BJ (cell line): ENCODE measurements around the gene BCL7C. TPM values are rescaled to one million over a fixed set of nuclear protein-coding genes. Genes with fewer than 3 reads are reported as not detected.
"Not testable (repeated sequence)": the region's sequence is repeated elsewhere in the genome, so short reads cannot be mapped to it uniquely, and the experiment has no call there.

Experiments used
- CTCF ChIA-PET: fragments of 350-600 bp; formaldehyde crosslinking; extraction: SDS; loops from one replicate; lab custom pipeline; 2021; ENCODE audit warnings: antibody characterized with exemption, inconsistent platforms; lab: Yijun Ruan, JAX
- POLR2A ChIA-PET: fragments of 300-600 bp; sonication (Branson Sonifier 250); formaldehyde crosslinking; extraction: SDS; loops from one replicate; lab custom pipeline; 2021; ENCODE audit warnings: antibody characterized with exemption; lab: Charles Lee
- DNase-seq: peaks from one replicate; pipeline ENCODE4 v3.0.0-alpha.2; 2011; ENCODE audit warnings: low read depth
- H3K27me3 ChIP-seq: 2 replicates; pipeline ENCODE4 v1.6.0; 2011; ENCODE audit warnings: low read length; ENCODE audit not compliant: control insufficient read depth, insufficient read depth
- H3K36me3 ChIP-seq: 2 replicates; pipeline ENCODE4 v1.5.1; 2011; ENCODE audit warnings: low read length; ENCODE audit not compliant: control insufficient read depth, insufficient read depth
- H3K4me3 ChIP-seq: 2 replicates; pipeline ENCODE4 v1.5.1; 2011; ENCODE audit warnings: low read depth, mild to moderate bottlenecking, control low read depth, low read length
- polyA minus RNA-seq: library from RNA; depleted of rRNA, polyadenylated mRNA; stranded (reverse); fragments of >200 nt; gene quantifications from 2 replicates; pipeline ENCODE4 v1.2.3, GENCODE V29; 2011; rRNA and poly(A)+ RNA removed
- polyA plus RNA-seq: library from polyadenylated mRNA; depleted of rRNA; stranded (reverse); fragments of >200 nt; gene quantifications from 2 replicates; pipeline ENCODE4 v1.2.3, GENCODE V29; 2011; rRNA removed
- TF ChIP-seq, protein P1 (sequence below): IDR thresholded peaks from 2 replicates; pipeline ENCODE4 v1.5.1; 2011; ENCODE audit warnings: low read depth, mild to moderate bottlenecking, control low read depth, inconsistent platforms, low read length, moderate library complexity; ENCODE audit not compliant: insufficient read depth

The BCL7C gene
- polyA plus RNA-seq (27.4 and 27.8 TPM in 2 replicates), polyA minus RNA-seq (6.5 and 9.4 TPM in 2 replicates)

GRCh38 chr16:30893744-30894539 is at the start of gene BCL7C:
Gene BCL7C (minus strand): TSS chr16:30894077. CDS start chr16:30893944, 133 bp downstream.
- Histone ChIP-seq H3K36me3 (peaks cover 4% of the 10 kb centered on the region), H3K4me3 (peak within 1 kb of the TSS; percentile 80), H3K27me3 (no peaks in the 10 kb centered on the region)
- DNase-seq, result peak; percentile 49
- POLR2A ChIA-PET, result no interaction called here
- CTCF ChIA-PET, result interaction anchor here (1.5 to 5.9 kb wide), 2 partner anchors 7 to 17 kb away, joined by 3 to 20 read pairs; no protein-coding TSS in a partner anchor
- TF ChIP-seq, protein P1, sequence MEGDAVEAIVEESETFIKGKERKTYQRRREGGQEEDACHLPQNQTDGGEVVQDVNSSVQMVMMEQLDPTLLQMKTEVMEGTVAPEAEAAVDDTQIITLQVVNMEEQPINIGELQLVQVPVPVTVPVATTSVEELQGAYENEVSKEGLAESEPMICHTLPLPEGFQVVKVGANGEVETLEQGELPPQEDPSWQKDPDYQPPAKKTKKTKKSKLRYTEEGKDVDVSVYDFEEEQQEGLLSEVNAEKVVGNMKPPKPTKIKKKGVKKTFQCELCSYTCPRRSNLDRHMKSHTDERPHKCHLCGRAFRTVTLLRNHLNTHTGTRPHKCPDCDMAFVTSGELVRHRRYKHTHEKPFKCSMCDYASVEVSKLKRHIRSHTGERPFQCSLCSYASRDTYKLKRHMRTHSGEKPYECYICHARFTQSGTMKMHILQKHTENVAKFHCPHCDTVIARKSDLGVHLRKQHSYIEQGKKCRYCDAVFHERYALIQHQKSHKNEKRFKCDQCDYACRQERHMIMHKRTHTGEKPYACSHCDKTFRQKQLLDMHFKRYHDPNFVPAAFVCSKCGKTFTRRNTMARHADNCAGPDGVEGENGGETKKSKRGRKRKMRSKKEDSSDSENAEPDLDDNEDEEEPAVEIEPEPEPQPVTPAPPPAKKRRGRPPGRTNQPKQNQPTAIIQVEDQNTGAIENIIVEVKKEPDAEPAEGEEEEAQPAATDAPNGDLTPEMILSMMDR, result peak; percentile 41

DNA sequence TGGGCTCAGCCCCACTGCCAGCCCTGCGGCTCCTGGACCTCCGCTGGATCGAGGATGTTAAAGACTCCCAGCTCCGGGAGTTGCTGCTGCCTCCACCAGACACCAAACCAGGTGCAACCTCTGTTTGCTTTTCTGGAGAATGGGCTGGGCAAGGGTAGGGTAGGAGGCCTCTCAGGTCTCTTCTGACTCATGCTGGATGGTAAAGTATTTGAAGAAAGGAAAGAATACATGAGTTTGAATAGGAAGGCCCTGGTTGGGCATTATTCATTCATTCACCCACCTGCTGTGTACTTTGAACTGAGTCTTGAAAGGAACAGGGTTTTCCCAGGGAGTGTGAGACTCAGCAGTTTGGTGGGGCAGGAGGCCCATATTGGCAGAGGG is 48.5 kb upstream of the BCL7C start:
- Histone ChIP-seq H3K36me3 (peaks cover 24% of the 10 kb centered on the region), H3K27me3 (no peaks in the 10 kb centered on the region), H3K4me3 (no peak overlapping the region)
- no peak for DNase-seq
- ChIA-PET POLR2A (no interaction called here), CTCF (interaction anchor here (0.9 to 7.1 kb wide), 17 partner anchors 8 to 500 kb away, joined by 3 to 40 read pairs (median 4); partner anchors contain the start of genes VKORC1 and ZNF843)
- TF ChIP-seq, protein P1, result no peak

DNA sequence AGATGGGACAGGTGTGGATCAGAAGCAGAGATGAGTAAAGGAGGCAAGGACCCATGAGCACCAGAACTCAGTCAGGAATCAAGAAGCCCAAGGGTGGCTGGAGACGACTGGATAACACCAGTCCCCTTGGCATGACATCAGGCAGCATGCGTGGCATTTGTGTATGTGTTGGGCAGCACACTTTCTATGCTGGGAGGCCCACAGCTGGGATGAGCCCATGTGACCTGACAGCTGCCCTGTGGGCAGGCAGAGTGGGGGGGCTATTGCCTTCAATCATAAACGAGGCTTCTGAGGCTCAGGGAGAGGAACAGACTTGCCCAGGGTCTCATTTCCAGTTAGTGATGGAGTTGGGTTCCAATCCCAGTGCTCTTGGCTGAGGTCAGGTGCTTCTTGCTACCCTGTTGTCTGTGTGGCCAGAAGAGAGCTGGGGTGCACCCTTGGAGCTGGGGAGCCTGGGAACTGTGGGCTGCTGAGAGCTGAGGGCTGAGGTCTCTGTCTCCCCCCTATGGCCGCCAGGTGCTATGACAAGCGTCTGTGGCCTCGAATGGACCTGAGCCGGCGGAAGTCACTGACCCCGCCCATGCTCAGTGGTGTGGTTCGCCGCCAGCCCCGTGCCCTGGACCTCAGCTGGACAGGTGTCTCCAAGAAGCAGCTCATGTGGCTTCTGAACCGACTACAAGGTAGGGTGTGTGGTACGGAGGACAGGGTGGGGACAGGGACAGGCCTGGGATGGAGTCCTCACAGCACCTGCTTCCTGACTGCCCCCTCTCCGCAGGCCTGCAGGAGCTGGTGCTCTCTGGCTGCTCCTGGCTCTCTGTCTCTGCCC is 47.9 kb upstream of the BCL7C start:
- CTCF ChIA-PET, result interaction anchor here (0.6 to 7.1 kb wide), 23 partner anchors 9 to 926 kb away, joined by 3 to 40 read pairs (median 4); partner anchors contain the start of genes HSD3B7, VKORC1 and ZNF843
- TF ChIP-seq, protein P1, result peak; percentile 96
- no peak for DNase-seq
- Histone ChIP-seq H3K27me3 (no peaks in the 10 kb centered on the region), H3K4me3 (no peak overlapping the region), H3K36me3 (peaks cover 23% of the 10 kb centered on the region)
- POLR2A ChIA-PET, result interaction anchor here (0.6 kb wide), 1 partner anchor 531 kb away, joined by 3 read pairs; no protein-coding TSS in a partner anchor

DNA sequence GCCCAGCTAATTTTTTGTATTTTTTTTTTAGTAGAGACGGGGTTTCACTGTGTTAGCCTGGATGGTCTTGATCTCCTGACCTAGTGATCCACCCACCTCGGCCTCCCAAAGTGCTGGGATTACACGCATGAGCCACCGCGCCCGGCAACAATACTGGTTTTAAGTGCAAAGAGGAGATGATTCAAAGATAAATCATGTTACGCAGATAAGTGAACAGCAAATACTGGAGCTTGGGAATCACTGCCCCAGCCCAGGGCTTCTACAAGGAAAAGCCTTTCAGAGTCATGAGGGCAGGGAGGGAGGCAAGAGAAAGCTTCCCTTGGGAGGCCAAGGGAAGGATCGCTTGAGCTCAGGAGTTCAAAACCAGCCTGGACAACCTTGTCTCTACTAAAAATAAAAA is 45.7 kb upstream of the BCL7C start:
- CTCF ChIA-PET, result interaction anchor here (0.9 to 7.1 kb wide), 5 partner anchors 12 to 101 kb away, joined by 3 to 40 read pairs (median 27); no protein-coding TSS in a partner anchor
- not testable (repeated sequence) for H3K27me3 ChIP-seq, DNase-seq

DNA sequence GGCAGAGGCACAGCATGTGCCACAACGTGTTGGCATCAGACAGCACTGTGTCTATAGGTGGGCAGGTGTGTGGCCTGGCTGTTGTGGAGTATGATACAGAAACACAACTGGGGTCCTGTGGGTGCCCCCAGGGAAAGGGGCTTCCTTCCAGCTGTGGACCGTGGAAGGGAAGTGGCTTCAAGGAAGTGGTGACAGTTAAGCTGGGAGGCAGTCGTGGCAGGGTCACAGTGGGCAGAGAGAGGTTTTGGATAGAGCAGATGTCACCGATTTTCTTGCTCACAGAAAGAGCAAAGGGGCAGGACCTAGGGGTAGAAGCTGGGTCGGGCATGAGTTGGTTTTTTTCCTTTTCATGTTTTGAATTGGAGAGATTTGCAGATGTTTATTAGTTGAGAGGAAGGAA is 43.8 kb upstream of the BCL7C start:
- Histone ChIP-seq H3K27me3 (no peaks in the 10 kb centered on the region), H3K4me3 (no peak overlapping the region), H3K36me3 (peaks cover 18% of the 10 kb centered on the region)
- DNase-seq, result no peak
- TF ChIP-seq, protein P1, result no peak
- ChIA-PET POLR2A (no interaction called here), CTCF (interaction anchor here (1.9 kb wide), 1 partner anchor 11 kb away, joined by 6 read pairs; no protein-coding TSS in a partner anchor)

More for the DNA sequence above, 45.7 kb upstream of the BCL7C start:
- POLR2A ChIA-PET, H3K4me3 ChIP-seq: not testable (repeated sequence)
- H3K36me3 ChIP-seq, result peaks cover 23% of the 10 kb centered on the region
